HepG2 (cell line): Measurements from ENCODE around the gene RPS6KA2. TPM values are rescaled to one million over a fixed set of nuclear protein-coding genes. Genes with fewer than 3 reads are reported as not detected.

Experiments used
- ETV5 ChIP-seq: IDR thresholded peaks from 2 replicates; pipeline ENCODE4 v1.6.1; 2018; ENCODE audit warnings: missing biosample characterization, missing genetic modification reagents, inconsistent platforms, borderline replicate concordance
- HES4 ChIP-seq: sonication (generic); formaldehyde crosslinking; IDR thresholded peaks from 2 replicates; pipeline ENCODE4 v1.9.0; 2021; ENCODE audit warnings: mild to moderate bottlenecking, missing genetic modification reagents, borderline replicate concordance
- KLF16 ChIP-seq, 2 experiments: sonication (generic) in 1 of 2; formaldehyde crosslinking in 1 of 2; IDR thresholded peaks; 2 replicates each; pipeline versions ENCODE4 v1.6.1 to v1.8.0; 2016 to 2023; ENCODE audit warnings: missing genetic modification reagents in 2 of 2, missing compliant biosample characterization in 1 of 2
- MAFF ChIP-seq: IDR thresholded peaks from 2 replicates; pipeline ENCODE4 v1.6.1; 2011; ENCODE audit warnings: low read depth, low read length, improper control_type of control experiment
- NFAT5 ChIP-seq: sonication (generic); formaldehyde crosslinking; IDR thresholded peaks from 2 replicates; pipeline ENCODE4 v1.4.0; 2020; ENCODE audit warnings: missing genetic modification reagents
- ONECUT2 ChIP-seq: sonication (generic); formaldehyde crosslinking; IDR thresholded peaks from 2 replicates; pipeline ENCODE4 v1.4.0; 2020; ENCODE audit warnings: missing genetic modification reagents
- RFX1 ChIP-seq: fragments of 450-650 bp; IDR thresholded peaks from 2 replicates; pipeline ENCODE4 v1.6.1; 2017
- SUZ12 ChIP-seq: fragments of 150-350 bp; IDR thresholded peaks from 2 replicates; pipeline ENCODE4 v1.6.1; 2014; ENCODE audit warnings: low read depth, low read length
- TSC22D2 ChIP-seq: sonication (generic); formaldehyde crosslinking; IDR thresholded peaks from 2 replicates; pipeline ENCODE4 v1.5.1; 2020; ENCODE audit warnings: missing genetic modification reagents, mild to moderate bottlenecking, borderline replicate concordance
- ZNF234 ChIP-seq: sonication (generic); formaldehyde crosslinking; conservative IDR thresholded peaks from 2 replicates; pipeline ENCODE4 v1.5.1; 2020; ENCODE audit warnings: mild to moderate bottlenecking, missing genetic modification reagents
- ZNF260 ChIP-seq: sonication (generic); formaldehyde crosslinking; IDR thresholded peaks from 2 replicates; pipeline ENCODE4 v1.4.0; 2020; ENCODE audit warnings: missing genetic modification reagents, low read depth, mild to moderate bottlenecking, borderline replicate concordance
- ZNF501 ChIP-seq: sonication (generic); formaldehyde crosslinking; IDR thresholded peaks from 2 replicates; pipeline ENCODE4 v1.5.1; 2020; ENCODE audit warnings: mild to moderate bottlenecking, moderate library complexity, missing genetic modification reagents
- ZNF761 ChIP-seq: sonication (generic); formaldehyde crosslinking; conservative IDR thresholded peaks from 2 replicates; pipeline ENCODE4 v1.4.0; 2020; ENCODE audit warnings: mild to moderate bottlenecking, missing genetic modification reagents
- polyA plus RNA-seq, 8 experiments: library from polyadenylated mRNA; depleted of rRNA in 3 of 8; stranded (reverse) in 7 of 8; unstranded in 1 of 8; fragments of >200 nt; fragmentation: Illumina TruSeq in 4 of 8; extraction: Trizol in 4 of 8; gene quantifications; 2 replicates each; pipeline versions ENCODE4 v1.2.1 to v1.2.3, GENCODE V29; 2011 to 2016; ENCODE audit warnings: low read depth in 4 of 8, missing spikeins in 1 of 8, mixed read lengths in 1 of 8; ENCODE audit not compliant: insufficient read depth in 1 of 8
- total RNA-seq, 5 experiments: library from RNA; depleted of rRNA; stranded (reverse); fragments of >200 nt; fragmentation: Illumina TruSeq; extraction: Trizol; gene quantifications; 2 replicates each; pipeline ENCODE4 v1.2.3, GENCODE V29; 2016; ENCODE audit warnings: low read depth in 1 of 5
- TF ChIP-seq, protein P1 (sequence below): sonication (generic); formaldehyde crosslinking; conservative IDR thresholded peaks from 2 replicates; pipeline ENCODE4 v1.4.0; 2020; ENCODE audit warnings: missing genetic modification reagents
- TF ChIP-seq, protein P2 (sequence below): sonication (generic); formaldehyde crosslinking; IDR thresholded peaks from 2 replicates; pipeline ENCODE4 v1.4.0; 2020; ENCODE audit warnings: mild to moderate bottlenecking, missing genetic modification reagents, borderline replicate concordance
- TF ChIP-seq, protein P3 (sequence below): sonication (generic); formaldehyde crosslinking; IDR thresholded peaks from 2 replicates; pipeline ENCODE4 v1.4.0; 2020; ENCODE audit warnings: low read depth, missing genetic modification reagents

The RPS6KA2 gene
- total and polyA plus RNA-seq, 2 of the 13 experiments (the other 11 are each of a cell fraction or from before 2014, with no cell fraction given): 0.22 to 0.38 TPM

DNA sequence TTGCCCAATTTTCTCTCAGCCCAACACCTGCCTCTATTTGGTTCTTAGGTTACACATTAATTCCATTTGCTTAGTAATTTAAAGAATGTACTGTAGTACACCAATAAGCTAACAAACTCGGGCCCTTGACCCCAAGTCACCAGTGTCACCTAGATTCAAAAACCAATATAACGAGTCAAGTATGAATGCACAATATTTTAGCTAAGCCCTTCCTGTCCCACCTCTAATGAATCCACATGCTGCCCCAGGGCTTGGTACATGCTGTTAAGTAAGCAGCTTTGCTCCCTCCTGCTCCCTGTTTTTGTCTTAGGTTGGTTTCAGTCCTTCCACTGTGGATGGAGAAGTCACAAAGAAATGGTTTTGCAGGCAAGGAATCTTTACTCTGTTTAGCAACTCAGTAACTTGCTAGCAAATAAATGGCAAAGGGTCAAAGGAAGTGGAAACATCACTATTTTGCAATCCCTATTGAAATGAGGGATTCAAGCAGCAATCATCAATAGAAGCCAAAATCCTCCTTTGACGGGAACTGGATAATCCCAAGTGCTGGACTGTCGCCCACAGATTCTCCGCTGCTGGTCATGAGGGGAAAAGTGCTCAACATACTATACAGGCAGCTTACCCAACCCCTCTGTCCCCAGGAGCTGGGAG is 239.3 kb downstream of the RPS6KA2 start (continued):
- TF ChIP-seq, protein P1, sequence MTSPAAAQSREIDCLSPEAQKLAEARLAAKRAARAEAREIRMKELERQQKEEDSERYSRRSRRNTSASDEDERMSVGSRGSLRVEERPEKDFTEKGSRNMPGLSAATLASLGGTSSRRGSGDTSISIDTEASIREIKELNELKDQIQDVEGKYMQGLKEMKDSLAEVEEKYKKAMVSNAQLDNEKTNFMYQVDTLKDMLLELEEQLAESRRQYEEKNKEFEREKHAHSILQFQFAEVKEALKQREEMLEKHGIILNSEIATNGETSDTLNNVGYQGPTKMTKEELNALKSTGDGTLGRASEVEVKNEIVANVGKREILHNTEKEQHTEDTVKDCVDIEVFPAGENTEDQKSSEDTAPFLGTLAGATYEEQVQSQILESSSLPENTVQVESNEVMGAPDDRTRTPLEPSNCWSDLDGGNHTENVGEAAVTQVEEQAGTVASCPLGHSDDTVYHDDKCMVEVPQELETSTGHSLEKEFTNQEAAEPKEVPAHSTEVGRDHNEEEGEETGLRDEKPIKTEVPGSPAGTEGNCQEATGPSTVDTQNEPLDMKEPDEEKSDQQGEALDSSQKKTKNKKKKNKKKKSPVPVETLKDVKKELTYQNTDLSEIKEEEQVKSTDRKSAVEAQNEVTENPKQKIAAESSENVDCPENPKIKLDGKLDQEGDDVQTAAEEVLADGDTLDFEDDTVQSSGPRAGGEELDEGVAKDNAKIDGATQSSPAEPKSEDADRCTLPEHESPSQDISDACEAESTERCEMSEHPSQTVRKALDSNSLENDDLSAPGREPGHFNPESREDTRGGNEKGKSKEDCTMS (CRISPR knock-in tag): no peak
- TF ChIP-seq ZNF501 (CRISPR knock-in tag) (peak; percentile 43; the same call in 1 of the 2 replicates), KLF16 (CRISPR knock-in tag; IDR thresholded peaks at IDR 0.05) (peak in 1 of 2 experiments; percentile 58; a peak in 1 of 4 replicates), ONECUT2 (CRISPR knock-in tag) (peak; percentile 55), ZNF234 (no peak), HES4 (CRISPR knock-in tag) (no peak), SUZ12 (no peak), ZNF260 (CRISPR knock-in tag) (no peak), TSC22D2 (CRISPR knock-in tag) (0 out of 2 replicates have a peak, but pooled peaks have one; percentile 26), NFAT5 (CRISPR knock-in tag) (no peak), ZNF761 (CRISPR knock-in tag) (no peak; the same call in 1 of the 2 replicates), RFX1 (no peak), ETV5 (peak; percentile 89), MAFF (no peak)
- TF ChIP-seq, protein P2, sequence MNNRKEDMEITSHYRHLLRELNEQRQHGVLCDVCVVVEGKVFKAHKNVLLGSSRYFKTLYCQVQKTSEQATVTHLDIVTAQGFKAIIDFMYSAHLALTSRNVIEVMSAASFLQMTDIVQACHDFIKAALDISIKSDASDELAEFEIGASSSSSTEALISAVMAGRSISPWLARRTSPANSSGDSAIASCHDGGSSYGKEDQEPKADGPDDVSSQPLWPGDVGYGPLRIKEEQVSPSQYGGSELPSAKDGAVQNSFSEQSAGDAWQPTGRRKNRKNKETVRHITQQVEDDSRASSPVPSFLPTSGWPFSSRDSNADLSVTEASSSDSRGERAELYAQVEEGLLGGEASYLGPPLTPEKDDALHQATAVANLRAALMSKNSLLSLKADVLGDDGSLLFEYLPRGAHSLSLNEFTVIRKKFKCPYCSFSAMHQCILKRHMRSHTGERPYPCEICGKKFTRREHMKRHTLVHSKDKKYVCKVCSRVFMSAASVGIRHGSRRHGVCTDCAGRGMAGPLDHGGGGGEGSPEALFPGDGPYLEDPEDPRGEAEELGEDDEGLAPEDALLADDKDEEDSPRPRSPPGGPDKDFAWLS (CRISPR knock-in tag): no peak; the same call in 1 of the 2 replicates
- TF ChIP-seq, protein P3, sequence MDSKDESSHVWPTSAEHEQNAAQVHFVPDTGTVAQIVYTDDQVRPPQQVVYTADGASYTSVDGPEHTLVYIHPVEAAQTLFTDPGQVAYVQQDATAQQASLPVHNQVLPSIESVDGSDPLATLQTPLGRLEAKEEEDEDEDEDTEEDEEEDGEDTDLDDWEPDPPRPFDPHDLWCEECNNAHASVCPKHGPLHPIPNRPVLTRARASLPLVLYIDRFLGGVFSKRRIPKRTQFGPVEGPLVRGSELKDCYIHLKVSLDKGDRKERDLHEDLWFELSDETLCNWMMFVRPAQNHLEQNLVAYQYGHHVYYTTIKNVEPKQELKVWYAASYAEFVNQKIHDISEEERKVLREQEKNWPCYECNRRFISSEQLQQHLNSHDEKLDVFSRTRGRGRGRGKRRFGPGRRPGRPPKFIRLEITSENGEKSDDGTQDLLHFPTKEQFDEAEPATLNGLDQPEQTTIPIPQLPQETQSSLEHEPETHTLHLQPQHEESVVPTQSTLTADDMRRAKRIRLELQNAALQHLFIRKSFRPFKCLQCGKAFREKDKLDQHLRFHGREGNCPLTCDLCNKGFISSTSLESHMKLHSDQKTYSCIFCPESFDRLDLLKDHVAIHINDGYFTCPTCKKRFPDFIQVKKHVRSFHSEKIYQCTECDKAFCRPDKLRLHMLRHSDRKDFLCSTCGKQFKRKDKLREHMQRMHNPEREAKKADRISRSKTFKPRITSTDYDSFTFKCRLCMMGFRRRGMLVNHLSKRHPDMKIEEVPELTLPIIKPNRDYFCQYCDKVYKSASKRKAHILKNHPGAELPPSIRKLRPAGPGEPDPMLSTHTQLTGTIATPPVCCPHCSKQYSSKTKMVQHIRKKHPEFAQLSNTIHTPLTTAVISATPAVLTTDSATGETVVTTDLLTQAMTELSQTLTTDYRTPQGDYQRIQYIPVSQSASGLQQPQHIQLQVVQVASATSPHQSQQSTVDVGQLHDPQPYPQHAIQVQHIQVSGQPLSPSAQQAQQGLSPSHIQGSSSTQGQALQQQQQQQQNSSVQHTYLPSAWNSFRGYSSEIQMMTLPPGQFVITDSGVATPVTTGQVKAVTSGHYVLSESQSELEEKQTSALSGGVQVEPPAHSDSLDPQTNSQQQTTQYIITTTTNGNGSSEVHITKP: peak; percentile 34; the same call in 1 of the 2 replicates
